Transverse colon (tissue), 4 donors: Measurements from ENCODE around the gene PLEKHA6.

Source experiments
- EP300 ChIP-seq: sonication (generic); formaldehyde crosslinking; IDR thresholded peaks from one replicate; pipeline ENCODE4 v1.6.1; 2017; ENCODE audit warnings: antibody characterized with exemption, low read depth
- POLR2A ChIP-seq: fragments of 450-650 bp; IDR thresholded peaks from one replicate; pipeline ENCODE4 v1.6.1; 2016; ENCODE audit warnings: antibody characterized with exemption, mild to moderate bottlenecking, moderate library complexity
- POLR2AphosphoS5 ChIP-seq, 3 donors: sonication (generic); formaldehyde crosslinking; IDR thresholded peaks; one replicate each; pipeline ENCODE4 v1.6.1; 2016; ENCODE audit warnings: antibody characterized with exemption in 3 of 3
- TF ChIP-seq, protein P1 (sequence below), 5 experiments: fragments of 200-600 bp in 3 of 5; fragments of 450-650 bp in 2 of 5; sonication (generic) in 3 of 5; IDR thresholded peaks; 1 replicate in 2 of 5; 2 replicates in 3 of 5; pipeline ENCODE4 v1.5.1; 2016 to 2017; ENCODE audit warnings: antibody characterized with exemption in 5 of 5, inconsistent platforms in 3 of 5, mild to moderate bottlenecking in 2 of 5, moderate library complexity in 1 of 5

DNA sequence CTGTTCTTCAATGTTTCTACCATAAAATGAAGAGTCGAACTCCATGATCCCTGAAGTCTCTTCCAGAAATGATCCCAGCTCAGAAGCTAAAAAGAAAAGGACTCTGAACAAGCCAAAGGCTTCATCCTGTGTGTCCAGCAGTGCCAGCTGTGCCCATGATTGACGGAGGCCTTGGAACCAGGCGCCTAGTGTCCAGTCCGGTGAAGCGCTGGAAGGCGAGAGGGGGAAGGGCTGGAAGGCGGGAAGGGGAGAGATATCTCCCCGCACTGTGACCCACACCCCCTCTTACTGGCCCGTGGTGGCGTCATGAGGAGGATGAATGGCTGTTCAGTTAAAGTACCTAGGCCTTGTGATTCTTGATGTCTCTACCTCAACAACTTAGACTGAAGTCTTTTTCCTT, 10.4 kb upstream of the PLEKHA6 start:
- TF ChIP-seq, protein P1, sequence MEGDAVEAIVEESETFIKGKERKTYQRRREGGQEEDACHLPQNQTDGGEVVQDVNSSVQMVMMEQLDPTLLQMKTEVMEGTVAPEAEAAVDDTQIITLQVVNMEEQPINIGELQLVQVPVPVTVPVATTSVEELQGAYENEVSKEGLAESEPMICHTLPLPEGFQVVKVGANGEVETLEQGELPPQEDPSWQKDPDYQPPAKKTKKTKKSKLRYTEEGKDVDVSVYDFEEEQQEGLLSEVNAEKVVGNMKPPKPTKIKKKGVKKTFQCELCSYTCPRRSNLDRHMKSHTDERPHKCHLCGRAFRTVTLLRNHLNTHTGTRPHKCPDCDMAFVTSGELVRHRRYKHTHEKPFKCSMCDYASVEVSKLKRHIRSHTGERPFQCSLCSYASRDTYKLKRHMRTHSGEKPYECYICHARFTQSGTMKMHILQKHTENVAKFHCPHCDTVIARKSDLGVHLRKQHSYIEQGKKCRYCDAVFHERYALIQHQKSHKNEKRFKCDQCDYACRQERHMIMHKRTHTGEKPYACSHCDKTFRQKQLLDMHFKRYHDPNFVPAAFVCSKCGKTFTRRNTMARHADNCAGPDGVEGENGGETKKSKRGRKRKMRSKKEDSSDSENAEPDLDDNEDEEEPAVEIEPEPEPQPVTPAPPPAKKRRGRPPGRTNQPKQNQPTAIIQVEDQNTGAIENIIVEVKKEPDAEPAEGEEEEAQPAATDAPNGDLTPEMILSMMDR (IDR thresholded peaks at IDR 0.05): no peak
- no peak for TF ChIP-seq EP300
- no peak for TF ChIP-seq POLR2AphosphoS5 (IDR thresholded peaks at IDR 0.05)
- TF ChIP-seq POLR2A: no peak
